GM04503 (cell line): ENCODE data around the gene ADGRL3.
"Not testable (repeated sequence)": the region's sequence is repeated elsewhere in the genome, so short reads cannot be mapped to it uniquely, and the experiment has no call there.

Experiments used
- DNase-seq: peaks from one replicate; pipeline ENCODE4 v3.0.0-alpha.2; 2012; ENCODE audit warnings: low read depth

The ADGRL3 gene

DNA sequence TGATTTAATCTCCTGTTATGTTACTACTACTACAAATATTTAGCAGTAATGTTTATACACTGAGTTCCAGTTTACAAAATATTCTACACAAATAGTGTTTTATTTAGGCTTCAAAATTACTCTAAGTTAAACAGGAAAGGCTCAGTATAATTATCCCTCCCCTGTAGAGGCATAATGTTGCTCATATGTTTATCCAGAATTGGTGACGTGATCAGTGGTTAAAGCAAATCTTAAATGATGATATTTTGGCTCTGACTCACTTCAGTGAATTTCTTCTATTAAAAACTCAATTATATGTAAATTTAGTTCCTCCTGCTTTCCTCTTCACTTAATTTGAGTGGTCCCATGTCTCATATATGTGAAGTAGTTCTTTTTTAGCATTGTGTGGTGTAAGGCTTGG lies 438.5 kb downstream of the ADGRL3 start:
- DNase-seq, result no peak

DNA sequence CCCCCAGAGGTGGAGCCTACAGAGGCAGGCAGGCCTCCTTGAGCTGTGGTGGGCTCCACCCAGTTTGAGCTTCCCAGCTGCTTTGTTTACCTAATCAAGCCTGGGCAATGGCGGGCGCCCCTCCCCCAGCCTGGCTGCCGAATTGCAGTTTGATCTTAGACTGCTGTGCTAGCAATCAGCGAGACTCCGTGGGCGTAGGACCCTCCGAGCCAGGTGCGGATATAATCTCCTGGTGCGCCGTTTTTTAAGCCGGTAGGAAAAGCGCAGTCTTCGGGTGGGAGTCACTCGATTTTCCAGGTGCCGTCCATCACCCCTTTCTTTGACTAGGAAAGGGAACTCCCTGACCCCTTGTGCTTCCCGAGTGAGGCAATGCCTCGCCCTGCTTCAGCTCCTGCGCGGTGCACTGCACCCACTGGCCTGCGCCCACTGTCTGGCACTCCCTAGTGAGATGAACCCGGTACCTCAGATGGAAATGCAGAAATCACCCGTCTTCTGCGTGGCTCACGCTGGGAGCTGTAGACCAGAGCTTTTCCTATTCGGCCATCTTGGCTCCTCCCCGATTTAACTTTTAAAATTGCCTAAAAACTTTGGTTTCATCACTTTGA lies 446.7 kb downstream of the ADGRL3 start:
- not testable (repeated sequence) for DNase-seq

- no peak for DNase-seq
These were observed 448.1 kb downstream of the ADGRL3 start for GRCh38 chr4:61648264-61648663.

DNA sequence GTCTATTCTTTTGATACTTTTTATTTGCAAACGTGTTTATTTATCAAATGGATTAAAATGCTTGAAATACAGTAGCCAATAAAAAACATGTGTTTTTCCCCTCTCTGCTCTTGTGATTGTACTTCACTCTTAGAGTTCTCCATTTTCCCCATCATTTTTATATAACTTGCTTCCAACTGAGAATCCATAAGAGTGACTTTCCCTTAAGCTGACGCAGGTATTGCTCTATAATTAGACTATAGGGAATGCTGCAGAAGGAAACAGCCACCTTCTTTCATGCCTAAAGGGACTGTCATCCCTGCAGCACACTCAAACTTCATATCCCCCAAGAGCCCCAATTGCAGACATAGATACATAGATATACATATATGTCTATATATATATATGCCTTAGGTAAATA lies 456.9 kb downstream of the ADGRL3 start:
- DNase-seq, result no peak

- no peak for DNase-seq
These were observed 461.8 kb downstream of the ADGRL3 start for GRCh38 chr4:61661960-61662359.

DNA sequence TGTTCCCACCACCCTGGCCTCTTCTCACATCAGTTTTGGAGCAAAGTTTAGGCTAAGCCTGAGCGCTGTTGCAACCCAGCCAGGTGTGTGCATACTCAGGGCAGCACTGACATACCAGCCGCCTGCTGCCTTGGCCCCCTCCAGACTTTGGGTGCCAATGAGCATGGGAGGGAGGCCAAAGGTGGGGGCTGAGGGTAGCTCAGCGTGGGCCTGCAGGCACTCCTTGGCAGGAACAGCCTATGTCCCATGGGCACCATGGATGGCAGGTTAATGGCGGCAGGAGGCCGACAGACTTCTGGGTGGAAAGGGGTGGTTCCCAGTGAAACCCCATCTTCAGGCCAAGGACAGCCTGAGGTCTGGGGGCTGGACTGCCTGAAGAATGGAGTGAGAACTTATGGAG lies 462.2 kb downstream of the ADGRL3 start:
- no peak for DNase-seq

DNA sequence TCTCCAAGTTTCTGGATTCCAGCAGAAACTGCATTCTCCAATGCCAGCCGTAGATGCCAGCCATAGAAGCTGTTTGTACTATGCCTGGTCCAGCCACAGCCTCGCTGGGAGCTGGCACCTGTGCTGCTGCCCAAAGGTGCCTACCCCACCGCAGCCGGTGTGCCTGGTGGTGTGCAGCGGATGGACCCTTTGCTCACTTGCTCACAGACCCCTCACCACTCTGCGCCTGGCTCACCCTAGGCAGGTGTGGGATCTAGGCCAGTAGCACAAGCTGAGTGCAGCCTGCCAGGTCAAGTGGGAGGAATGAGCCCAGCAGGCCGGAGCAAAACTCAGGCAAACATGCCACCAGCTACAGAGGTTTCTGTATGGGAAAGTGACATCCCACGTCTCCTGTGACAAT lies 463.2 kb downstream of the ADGRL3 start:
- DNase-seq, result no peak

- DNase-seq, result no peak
These were observed 465.5 kb downstream of the ADGRL3 start for GRCh38 chr4:61665649-61666048.

GRCh38 chr4:61666244-61666643 lies 466.1 kb downstream of the ADGRL3 start:
- DNase-seq, result no peak

DNA sequence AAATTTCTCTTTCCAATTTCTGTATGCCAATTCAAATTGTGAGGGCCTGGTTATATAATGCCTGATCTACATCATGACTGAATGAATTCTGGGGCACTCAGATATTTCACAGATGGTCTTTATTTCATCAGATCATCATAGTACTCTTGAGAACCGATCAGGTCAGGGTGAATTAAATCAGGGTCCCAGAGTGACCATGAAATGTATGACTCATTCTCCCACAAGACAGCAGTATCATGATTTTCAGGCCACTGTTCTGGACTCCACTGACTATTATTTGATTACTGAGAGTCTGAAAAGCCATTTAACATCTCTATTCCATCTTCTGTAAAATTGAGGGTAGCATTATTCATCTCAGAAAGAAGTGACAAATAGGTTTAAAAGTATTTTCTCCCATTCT lies 471.5 kb downstream of the ADGRL3 start:
- DNase-seq, result no peak

DNA sequence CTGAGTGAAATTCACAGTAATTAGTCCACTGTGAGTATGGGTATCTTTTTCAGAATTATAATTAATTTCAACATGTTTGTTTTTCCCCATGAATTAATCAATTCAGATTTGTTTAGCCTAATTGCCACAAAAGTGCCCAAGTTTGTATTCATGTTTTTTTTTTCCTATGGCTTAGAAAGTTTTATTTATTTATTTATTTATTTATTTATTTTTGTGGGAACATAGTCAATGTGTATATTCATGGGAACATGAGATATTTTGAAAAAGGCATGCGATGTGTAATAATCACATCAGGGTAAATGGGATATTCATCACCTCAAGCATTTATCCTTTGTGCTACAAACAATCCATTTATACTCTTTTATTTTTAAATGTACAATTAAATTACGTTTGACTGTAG lies 475.3 kb downstream of the ADGRL3 start:
- no peak for DNase-seq

GRCh38 chr4:61678297-61678696 lies 478.2 kb downstream of the ADGRL3 start:
- DNase-seq, result no peak

- DNase-seq, result no peak
These were observed 493.4 kb downstream of the ADGRL3 start for GRCh38 chr4:61693520-61693919.

- DNase-seq, result no peak
These were observed 514.3 kb downstream of the ADGRL3 start for GRCh38 chr4:61714387-61714911.

GRCh38 chr4:61716426-61716825 lies 516.3 kb downstream of the ADGRL3 start:
- DNase-seq, result no peak

- no peak for DNase-seq
These were observed 523.4 kb downstream of the ADGRL3 start for GRCh38 chr4:61723492-61723891.

DNA sequence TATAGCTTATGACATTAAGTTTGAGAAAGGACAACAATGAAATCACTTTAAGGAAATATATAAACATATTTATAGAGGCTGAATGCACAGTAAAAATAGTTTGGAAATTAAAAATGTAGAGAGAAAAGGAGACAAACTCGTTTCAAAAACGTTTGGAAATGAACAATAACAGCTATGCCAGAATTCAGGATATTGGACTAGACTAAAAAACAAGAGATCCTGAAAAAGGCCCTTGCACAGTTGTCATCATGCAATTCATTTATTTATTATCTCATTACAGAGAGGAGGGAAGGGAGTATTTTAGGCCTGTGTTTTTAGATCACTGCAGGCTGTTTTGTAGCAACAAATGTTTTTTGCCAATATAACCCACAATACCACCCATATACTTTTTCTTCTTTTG lies 527.2 kb downstream of the ADGRL3 start:
- DNase-seq, result no peak

DNA sequence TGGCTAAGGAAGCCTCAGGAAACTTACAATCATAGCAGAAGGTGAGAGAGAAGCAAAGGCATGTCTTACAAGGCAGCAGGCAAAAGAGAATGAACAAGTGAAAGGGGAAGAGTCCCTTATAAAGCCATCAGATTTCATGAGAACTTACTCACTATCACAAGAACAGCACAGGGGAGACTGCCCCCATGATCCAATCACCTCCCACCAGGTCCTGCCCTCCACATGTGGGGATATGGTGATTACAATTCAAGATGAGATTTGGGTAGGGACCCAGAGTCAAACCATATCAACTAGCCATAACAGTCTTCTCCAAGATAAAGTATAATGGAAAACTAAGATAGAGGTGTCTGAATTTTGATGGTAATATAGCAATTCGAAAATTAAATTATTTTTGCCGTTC lies 534.3 kb downstream of the ADGRL3 start:
- DNase-seq, result no peak

GRCh38 chr4:61739887-61740286 lies 539.8 kb downstream of the ADGRL3 start:
- DNase-seq, result no peak

GRCh38 chr4:61740886-61741285 lies 540.8 kb downstream of the ADGRL3 start:
- no peak for DNase-seq

- no peak for DNase-seq
These were observed 541.4 kb downstream of the ADGRL3 start for GRCh38 chr4:61741327-61742096.

DNA sequence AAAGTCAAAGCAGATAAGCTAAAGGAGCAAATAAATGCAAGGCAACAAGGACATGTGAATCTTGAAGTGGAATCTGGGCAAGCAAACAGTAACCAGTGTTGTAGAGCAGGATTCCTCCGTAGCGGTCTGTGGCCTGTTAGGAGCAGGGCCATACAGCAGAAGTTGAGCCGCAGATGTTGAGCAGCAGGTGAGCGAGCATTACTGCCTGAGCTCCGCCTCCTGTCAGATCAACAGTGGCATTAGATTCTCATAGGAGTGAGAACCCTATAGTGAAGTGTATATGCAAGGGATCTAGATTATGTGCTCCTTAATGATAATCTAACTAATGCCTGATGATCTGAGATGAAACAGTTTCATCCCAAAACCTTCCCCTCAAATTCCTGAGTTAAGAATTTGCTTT lies 550.7 kb downstream of the ADGRL3 start:
- DNase-seq, result no peak

- DNase-seq, result no peak
These were observed 552.5 kb downstream of the ADGRL3 start for GRCh38 chr4:61752617-61753016.

DNA sequence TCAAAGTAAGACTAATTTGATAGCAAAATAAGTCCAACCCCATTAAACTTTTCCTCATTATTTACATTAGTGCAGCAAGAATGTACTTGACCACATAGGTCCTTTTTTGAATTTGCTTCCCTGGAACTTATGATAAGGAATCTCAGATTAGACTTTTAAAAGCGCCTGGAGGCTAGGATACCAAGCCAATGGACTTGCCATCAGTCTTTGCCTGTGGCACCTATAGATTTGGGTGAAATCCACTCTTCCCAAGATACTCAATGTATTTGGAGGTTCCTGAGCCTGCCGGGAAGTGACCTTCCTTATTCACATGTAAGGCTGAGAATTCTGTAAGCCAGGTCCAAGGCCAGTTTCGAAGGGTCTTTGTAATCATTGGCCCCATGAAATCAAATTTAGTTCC lies 553.6 kb downstream of the ADGRL3 start:
- DNase-seq, result no peak
